Small intestine (tissue), 16 donors: Measurements from ENCODE around the gene CHPT1. TPM values are rescaled to one million over a fixed set of nuclear protein-coding genes. Genes with fewer than 3 reads are reported as not detected.
A peak's percentile ranks its signal among the peaks of the same experiment; 100 is the strongest.

Source experiments
- DNase-seq, 2 donors: peaks; one replicate each; pipeline versions ENCODE4 v3.0.0 to v3.0.0-alpha.2; 2013
- FAIRE-seq: peaks from 2 replicates; lab custom pipeline; 2012; peaks lifted over from hg19 to GRCh38; lab: Jason Lieb, UNC
- H3K27ac ChIP-seq, 3 donors: one replicate each; pipeline ENCODE4 v1.5.1; 2013; ENCODE audit warnings: low read length in 2 of 3, mild to moderate bottlenecking in 2 of 3, control low read depth in 1 of 3, inconsistent platforms in 1 of 3, low read depth in 1 of 3, moderate library complexity in 1 of 3
- H3K27me3 ChIP-seq, 3 donors: one replicate each; pipeline ENCODE4 v1.6.1; 2013; ENCODE audit warnings: low read length in 3 of 3, inconsistent platforms in 1 of 3; ENCODE audit not compliant: control insufficient read depth in 3 of 3, insufficient read depth in 3 of 3
- H3K36me3 ChIP-seq, 3 donors: one replicate each; pipeline ENCODE4 v1.6.1; 2013; ENCODE audit warnings: low read length in 3 of 3, inconsistent platforms in 1 of 3, low read depth in 1 of 3, mild to moderate bottlenecking in 1 of 3, moderate library complexity in 1 of 3; ENCODE audit not compliant: control insufficient read depth in 3 of 3, insufficient read depth in 2 of 3
- H3K4me1 ChIP-seq, 3 donors: one replicate each; pipeline ENCODE4 v1.6.1; 2013; ENCODE audit warnings: low read length in 2 of 3, inconsistent platforms in 1 of 3, low read depth in 1 of 3, mild to moderate bottlenecking in 1 of 3, moderate library complexity in 1 of 3; ENCODE audit not compliant: control insufficient read depth in 3 of 3, insufficient read depth in 2 of 3
- H3K4me3 ChIP-seq, 3 donors: one replicate each; pipeline ENCODE4 v1.5.1; 2013; ENCODE audit warnings: low read length in 3 of 3, control low read depth in 1 of 3, inconsistent platforms in 1 of 3, low read depth in 1 of 3, mild to moderate bottlenecking in 1 of 3, moderate library complexity in 1 of 3
- H3K9me3 ChIP-seq, 2 donors: one replicate each; pipeline ENCODE4 v1.6.1; 2013; ENCODE audit warnings: low read depth in 1 of 2, low read length in 1 of 2; ENCODE audit not compliant: control insufficient read depth in 2 of 2, insufficient read depth in 1 of 2
- WGBS, 3 donors: extraction: QIAGEN DNeasy Blood & Tissue Kit; methylation state at CpG; one replicate each; pipeline ENCODE4 v1.1.7; 2013; 5-methylcytosine and 5-hydroxymethylcytosine counted together
- long read RNA-seq, 10 donors: transcript quantifications; one replicate each; lab custom pipeline, GENCODE V29; 2026
- polyA plus RNA-seq, 4 donors: library from polyadenylated mRNA; stranded (reverse) in 3 of 4; unstranded in 1 of 4; fragments of 200-250 nt in 3 of 4; fragments of 120-200 nt in 1 of 4; gene quantifications; one replicate each; pipeline versions ENCODE4 v1.2.1 to v1.2.3, GENCODE V29; 2013
- donor health status: healthy with polysubstance abuse.
- donor health status: control.
- donor health status: control.
- donor health status: Bipolar disorder and iron deficiency.
- donor health status: healthy.

The CHPT1 gene
- polyA plus RNA-seq = 100 to 1,000 TPM in 3 of 4 donors, 10 to 100 TPM in 1; 81.9 to 191 (median 130) TPM
- long read RNA-seq, donor 1, transcript CHPT1-205 (8 exons, 2,001 nt) = minor isoform, 18 of 253 reads
- long read RNA-seq, donor 1, transcript CHPT1-201 (9 exons, 1,585 nt) = major isoform, 116 of 253 reads
- long read RNA-seq, donor 1, partial matches to known transcripts = 92 of 253 reads
- long read RNA-seq, donor 1, other reads (novel, unspliced or antisense) = 26 of 253 reads
- long read RNA-seq, donor 2, transcript CHPT1-201 (9 exons, 1,585 nt) = major isoform, 35 of 48 reads
- long read RNA-seq, donor 2, transcript CHPT1-205 (8 exons, 2,001 nt) = minor isoform, 7 of 48 reads
- long read RNA-seq, donor 2, partial matches to known transcripts = 6 of 48 reads
- long read RNA-seq, donor 2, other reads (novel, unspliced or antisense) = 0 of 48 reads
- long read RNA-seq, donor 3, transcript CHPT1-205 (8 exons, 2,001 nt) = minor isoform, 5 of 66 reads
- long read RNA-seq, donor 3, transcript CHPT1-201 (9 exons, 1,585 nt) = major isoform, 31 of 66 reads
- long read RNA-seq, donor 3, partial matches to known transcripts = 29 of 66 reads
- long read RNA-seq, donor 3, other reads (novel, unspliced or antisense) = 0 of 66 reads
- long read RNA-seq, donor 4, partial matches to known transcripts = 0 of 1 reads
- long read RNA-seq, donor 4, other reads (novel, unspliced or antisense) = 0 of 1 reads
- long read RNA-seq, donor 5, transcript CHPT1-201 (9 exons, 1,585 nt) = major isoform, 12 of 22 reads
- long read RNA-seq, donor 5, partial matches to known transcripts = 10 of 22 reads
- long read RNA-seq, donor 5, other reads (novel, unspliced or antisense) = 0 of 22 reads
- long read RNA-seq, donor 6, transcript CHPT1-201 (9 exons, 1,585 nt) = major isoform, 55 of 100 reads
- long read RNA-seq, donor 6, partial matches to known transcripts = 31 of 100 reads
- long read RNA-seq, donor 6, other reads (novel, unspliced or antisense) = 8 of 100 reads
- long read RNA-seq, donor 7 = 0 reads
- long read RNA-seq, donor 8 = 0 reads
- long read RNA-seq, donor 9, transcript CHPT1-201 (9 exons, 1,585 nt) = major isoform, 26 of 27 reads
- long read RNA-seq, donor 9, partial matches to known transcripts = 0 of 27 reads
- long read RNA-seq, donor 9, other reads (novel, unspliced or antisense) = 0 of 27 reads
- long read RNA-seq, donor 10, transcript CHPT1-201 (9 exons, 1,585 nt) = major isoform, 52 of 95 reads
- long read RNA-seq, donor 10, transcript CHPT1-205 (8 exons, 2,001 nt) = minor isoform, 9 of 95 reads
- long read RNA-seq, donor 10, partial matches to known transcripts = 23 of 95 reads
- long read RNA-seq, donor 10, other reads (novel, unspliced or antisense) = 8 of 95 reads

DNA sequence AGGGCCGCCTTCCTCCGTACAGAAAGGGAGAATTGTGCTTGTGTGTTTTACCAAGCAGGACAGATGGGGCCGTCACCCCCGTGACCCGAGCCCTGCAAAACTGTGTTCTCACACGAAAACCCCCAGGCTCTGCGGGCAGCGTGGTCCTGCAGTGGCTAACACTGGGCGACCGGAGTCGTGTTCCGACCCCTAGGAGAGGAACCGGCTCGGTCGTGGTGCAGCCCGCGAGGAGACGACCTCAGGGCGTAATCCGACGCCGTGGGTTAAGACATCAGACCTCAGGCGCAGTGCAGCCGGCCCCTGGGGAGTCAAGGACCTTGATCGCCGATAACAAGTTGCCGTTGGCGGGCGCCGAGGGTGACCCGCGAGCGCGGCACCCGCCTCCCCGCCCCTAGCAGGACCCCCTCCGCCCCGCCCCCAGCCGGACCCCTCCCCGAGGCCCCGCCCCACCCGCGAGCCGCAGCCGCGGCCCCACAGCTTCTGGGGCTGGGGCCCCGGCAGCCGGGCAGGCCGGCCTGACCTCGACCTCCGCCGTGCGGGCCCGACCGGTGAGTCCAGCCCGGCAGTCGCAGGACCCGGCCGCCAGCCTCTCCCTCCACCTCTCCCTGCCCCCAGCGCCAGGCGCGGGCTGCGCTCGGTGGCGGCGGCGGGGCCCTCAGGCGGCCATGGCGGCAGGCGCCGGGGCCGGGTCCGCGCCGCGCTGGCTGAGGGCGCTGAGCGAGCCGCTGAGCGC is at the start of gene CHPT1:
Gene CHPT1 (plus strand): TSS at position 444 of the 733 bp plus-strand sequence. CDS start 222 bp downstream, at position 666.
- peak; percentile 79 to 88 for DNase-seq
- H3K4me1 ChIP-seq = peaks cover 0 to 28% (median 7%) of the 10 kb centered on the region in 3 donors
- peaks cover 0 to 9% of the 10 kb centered on the region in 2 donors for H3K9me3 ChIP-seq
- peak within 1 kb of the TSS; percentile 73 to 89 (median 86) for H3K4me3 ChIP-seq
- no peak for FAIRE-seq
- 0 to 1% (median 1%) methylated on average over 54 to 80 of the region's 80 CpGs for WGBS, 3 donors
- no peaks in the 10 kb centered on the region for H3K27me3 ChIP-seq
- peak within 1 kb of the TSS; percentile 93 to 99 (median 98) for H3K27ac ChIP-seq
- no peaks in the 10 kb centered on the region for H3K36me3 ChIP-seq

DNA sequence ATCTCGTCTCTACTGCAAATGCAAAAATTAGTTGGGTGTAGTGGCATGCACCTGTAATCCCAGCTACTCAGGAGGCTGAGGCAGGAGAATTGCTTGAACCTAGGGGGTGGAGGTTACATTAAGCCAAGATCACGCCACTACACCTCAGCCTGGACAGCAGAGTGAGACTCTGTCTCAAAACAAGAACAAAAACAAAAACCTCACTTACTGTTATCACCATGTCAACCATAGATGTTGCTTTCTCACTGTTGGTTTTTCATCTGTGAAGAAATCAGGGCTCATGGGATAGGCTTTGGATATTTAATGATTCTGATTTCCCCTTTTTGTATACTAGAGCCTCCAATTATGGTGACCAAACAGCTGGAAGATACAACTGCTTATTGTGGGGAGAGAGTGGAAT is 49.7 kb upstream of the CHPT1 start:
- FAIRE-seq (no peak), DNase-seq (no peak)
- 83 to 85% (median 83%) methylated on average over 2 of the region's 2 CpGs for WGBS, 3 donors
- no peaks in the 10 kb centered on the region for H3K36me3 ChIP-seq
- H3K4me3 ChIP-seq = no peak overlapping the region
- H3K27ac ChIP-seq = no peak overlapping the region
- H3K4me1 ChIP-seq = peaks cover 0 to 3% (median under 1%) of the 10 kb centered on the region in 3 donors
- no peaks in the 10 kb centered on the region for H3K9me3 ChIP-seq
- no peaks in the 10 kb centered on the region for H3K27me3 ChIP-seq

DNA sequence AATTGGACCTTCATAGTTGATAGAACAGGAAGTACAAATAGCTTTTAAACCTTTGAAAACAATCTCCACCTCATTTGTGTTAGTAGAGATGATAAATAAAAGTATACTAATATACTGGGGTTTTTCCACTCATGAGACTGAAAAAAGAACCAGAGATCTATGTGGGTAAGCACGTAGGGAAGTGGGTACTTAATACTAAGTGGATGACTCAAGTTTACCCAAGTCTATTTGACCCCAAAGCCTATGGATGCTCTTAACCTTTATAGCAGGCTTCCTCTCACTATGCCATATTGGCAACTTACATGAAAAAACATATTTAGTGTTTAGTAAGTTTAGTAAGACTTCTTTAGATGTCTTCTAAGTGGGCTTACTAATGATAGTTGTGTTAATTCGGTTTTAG is 49.2 kb upstream of the CHPT1 start:
- Histone ChIP-seq H3K27me3 (no peaks in the 10 kb centered on the region), H3K9me3 (no peaks in the 10 kb centered on the region), H3K4me1 (peaks cover 0 to 5% (median 3%) of the 10 kb centered on the region in 3 donors), H3K4me3 (no peak overlapping the region), H3K27ac (no peak overlapping the region), H3K36me3 (no peaks in the 10 kb centered on the region)
- FAIRE-seq (no peak), DNase-seq (no peak)
- WGBS, 3 donors = 66 to 78% (median 67%) methylated on average over 2 of the region's 2 CpGs

DNA sequence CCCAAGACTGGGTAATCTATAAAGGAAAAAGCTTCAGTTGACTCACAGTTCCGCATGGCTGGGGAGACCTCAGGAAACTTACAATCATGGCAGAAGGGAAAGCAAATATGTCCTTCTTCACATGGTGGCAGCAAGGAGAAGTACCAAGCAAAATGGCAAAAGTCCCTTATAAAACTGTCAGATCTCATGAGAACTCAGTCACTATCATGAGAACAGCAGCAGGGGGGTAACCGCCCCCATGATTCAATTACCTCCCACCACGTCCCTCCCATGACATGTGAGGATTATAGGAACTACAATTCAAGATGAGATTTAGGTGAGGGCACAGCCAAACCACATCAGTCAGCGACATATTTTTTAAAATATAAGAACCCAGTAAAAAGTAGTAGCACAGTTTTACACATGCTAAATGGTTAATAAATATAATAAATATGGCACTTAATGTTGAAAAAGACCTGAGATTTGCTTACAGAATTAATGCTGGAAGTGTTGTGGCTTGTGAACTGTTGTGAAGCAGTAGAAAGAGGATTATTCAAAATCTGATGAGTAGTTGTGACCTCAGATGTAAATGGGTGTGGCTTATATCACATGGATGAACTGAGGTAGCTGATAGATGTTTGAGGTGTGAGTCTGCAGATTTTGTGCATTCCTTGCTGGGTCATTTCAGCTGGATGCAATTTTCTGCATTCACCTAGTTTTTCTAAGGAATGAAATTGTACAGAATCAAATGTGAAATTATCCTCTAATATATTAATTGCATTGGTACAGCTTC is 46.9 kb upstream of the CHPT1 start:
- H3K36me3 ChIP-seq = no peaks in the 10 kb centered on the region
- no peak for FAIRE-seq

GRCh38 chr12:101653030-101653429 is 44.4 kb upstream of the CHPT1 start:
- 20 to 61% (median 41%) methylated on average over 3 of the region's 3 CpGs for WGBS, 3 donors
- no peak overlapping the region for H3K4me3 ChIP-seq
- FAIRE-seq = no peak
- no peaks in the 10 kb centered on the region for H3K9me3 ChIP-seq
- H3K36me3 ChIP-seq = no peaks in the 10 kb centered on the region
- H3K27me3 ChIP-seq = no peaks in the 10 kb centered on the region
- H3K4me1 ChIP-seq = peaks cover 0 to 5% (median 0%) of the 10 kb centered on the region in 3 donors
- H3K27ac ChIP-seq = peak overlapping the region in 2 of 3 donors; percentile 15 to 53
- DNase-seq = peak; percentile 21 to 39

More for the DNA sequence above, 46.9 kb upstream of the CHPT1 start:
- no peak overlapping the region for H3K27ac ChIP-seq
- no peak for DNase-seq
- H3K4me1 ChIP-seq = peaks cover 0 to 5% (median 3%) of the 10 kb centered on the region in 3 donors
- 81 to 96% (median 93%) methylated on average over 4 of the region's 4 CpGs for WGBS, 3 donors
- H3K4me3 ChIP-seq = no peak overlapping the region
- H3K27me3 ChIP-seq = no peaks in the 10 kb centered on the region
- H3K9me3 ChIP-seq = no peaks in the 10 kb centered on the region

- no peaks in the 10 kb centered on the region for H3K9me3 ChIP-seq
- 5 to 39% (median 18%) methylated on average over 3 of the region's 3 CpGs for WGBS, 3 donors
- peak overlapping the region in 1 of 3 donors; percentile 20 for H3K27ac ChIP-seq
- H3K4me1 ChIP-seq = peaks cover 0 to 5% (median 0%) of the 10 kb centered on the region in 3 donors
- FAIRE-seq = no peak
- DNase-seq = peak; percentile 63 to 82
- no peak overlapping the region for H3K4me3 ChIP-seq
- no peaks in the 10 kb centered on the region for H3K27me3 ChIP-seq
- H3K36me3 ChIP-seq = no peaks in the 10 kb centered on the region
Measured at GRCh38 chr12:101653503-101653902, 43.9 kb upstream of the CHPT1 start.

DNA sequence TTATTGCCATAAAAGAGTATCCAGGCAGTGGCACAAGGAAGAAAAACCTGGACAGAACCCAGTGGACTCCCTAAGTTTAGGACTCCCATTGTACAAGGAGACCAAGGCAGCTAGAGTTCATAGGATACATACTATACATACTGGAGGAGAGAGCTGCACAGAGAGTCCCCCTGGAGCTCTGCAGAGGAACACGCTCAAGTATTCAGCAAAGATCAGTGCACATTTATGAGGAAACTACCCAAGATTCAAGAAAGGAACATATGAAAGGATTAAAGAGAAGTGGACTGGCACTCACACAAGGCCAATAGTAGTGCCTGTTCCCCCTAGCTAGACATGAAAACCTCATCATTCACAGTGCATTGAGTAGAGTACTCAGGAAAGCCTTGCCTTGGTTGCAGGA is 43.0 kb upstream of the CHPT1 start:
- Histone ChIP-seq H3K27me3 (no peaks in the 10 kb centered on the region), H3K4me3 (no peak overlapping the region), H3K9me3 (no peaks in the 10 kb centered on the region), H3K36me3 (no peaks in the 10 kb centered on the region), H3K27ac (no peak overlapping the region), H3K4me1 (peaks cover 0 to 5% (median 0%) of the 10 kb centered on the region in 3 donors)
- DNase-seq = no peak
- 75 to 96% (median 96%) methylated on average over 1 of the region's 1 CpG for WGBS, 3 donors
- FAIRE-seq = no peak
